Measurements from ENCODE around the gene KLRC3.
"Not testable (repeated sequence)": the region's sequence is repeated elsewhere in the genome, so short reads cannot be mapped to it uniquely, and the experiment has no call there.

GRCh38 chr12:10378737-10379136 lies 41.7 kb downstream of the KLRC3 start:
- TF ChIP-seq CTCF, POLR2A (IDR thresholded peaks at IDR 0.05): not testable (repeated sequence)

Data from heart left ventricle (tissue), 13 donors.